HepG2 (cell line): Measurements from ENCODE around the gene AGAP1.

Experiments
- FOXK1 ChIP-seq: sonication (generic); formaldehyde crosslinking; IDR thresholded peaks from 2 replicates; pipeline ENCODE4 v1.4.0; 2020; ENCODE audit warnings: low read depth, missing genetic modification reagents, borderline replicate concordance
- GABPA ChIP-seq, 2 experiments: IDR thresholded peaks; 2 replicates each; pipeline ENCODE4 v1.6.1; 2011 to 2016; ENCODE audit warnings: low read depth in 2 of 2, low read length in 1 of 2, missing biosample characterization in 1 of 2, missing genetic modification characterization in 1 of 2
- NCOR1 ChIP-seq: fragments of 200-600 bp; sonication (generic); IDR thresholded peaks from 2 replicates; pipeline ENCODE4 v1.7.0; 2017; ENCODE audit warnings: antibody characterized with exemption, low read length, borderline replicate concordance
- NRL ChIP-seq: sonication (generic); formaldehyde crosslinking; IDR thresholded peaks from 2 replicates; pipeline ENCODE4 v1.5.0; 2020; ENCODE audit warnings: missing genetic modification reagents, mild to moderate bottlenecking, moderate library complexity, borderline replicate concordance
- PHF21A ChIP-seq: sonication (generic); formaldehyde crosslinking; IDR thresholded peaks from 2 replicates; pipeline ENCODE4 v1.5.0; 2020; ENCODE audit warnings: mild to moderate bottlenecking, missing genetic modification reagents
- SIN3A ChIP-seq: IDR thresholded peaks from 2 replicates; pipeline ENCODE4 v1.6.1; 2011; ENCODE audit warnings: low read depth, mild to moderate bottlenecking, control low read depth, low read length, borderline replicate concordance
- SMC3 ChIP-seq: IDR thresholded peaks from 2 replicates; pipeline ENCODE4 v1.6.1; 2011; ENCODE audit warnings: low read length, improper control_type of control experiment
- SP1 ChIP-seq, 2 experiments: fragments of 450-650 bp in 1 of 2; sonication (generic) in 1 of 2; formaldehyde crosslinking in 1 of 2; IDR thresholded peaks; 2 replicates each; pipeline versions ENCODE4 v1.4.0 to v1.6.1; 2016 to 2020; ENCODE audit warnings: missing genetic modification reagents in 1 of 2
- STAT6 ChIP-seq: sonication (generic); formaldehyde crosslinking; IDR thresholded peaks from 2 replicates; pipeline ENCODE4 v1.4.0; 2020; ENCODE audit warnings: missing genetic modification reagents, mild to moderate bottlenecking, borderline replicate concordance
- ZBTB7A ChIP-seq: sonication (generic); formaldehyde crosslinking; IDR thresholded peaks from 2 replicates; pipeline ENCODE4 v1.8.0; 2022; ENCODE audit warnings: mild to moderate bottlenecking, missing genetic modification reagents
- ZKSCAN8 ChIP-seq: IDR thresholded peaks from 2 replicates; pipeline ENCODE4 v1.6.1; 2016; ENCODE audit warnings: borderline replicate concordance, missing genetic modification reagents, missing compliant biosample characterization
- ZNF260 ChIP-seq: sonication (generic); formaldehyde crosslinking; IDR thresholded peaks from 2 replicates; pipeline ENCODE4 v1.4.0; 2020; ENCODE audit warnings: missing genetic modification reagents, low read depth, mild to moderate bottlenecking, borderline replicate concordance
- TF ChIP-seq, protein P1 (sequence below): sonication (generic); formaldehyde crosslinking; IDR thresholded peaks from 2 replicates; pipeline ENCODE4 v1.5.0; 2020; ENCODE audit warnings: mild to moderate bottlenecking, missing genetic modification reagents, moderate library complexity
- TF ChIP-seq, protein P2 (sequence below): sonication (generic); formaldehyde crosslinking; IDR thresholded peaks from 2 replicates; pipeline ENCODE4 v1.4.0; 2020; ENCODE audit warnings: missing genetic modification reagents

GRCh38 chr2:235658351-235659174 is 164.7 kb downstream of the AGAP1 start:
- TF ChIP-seq NRL: no peak
- TF ChIP-seq, protein P1, sequence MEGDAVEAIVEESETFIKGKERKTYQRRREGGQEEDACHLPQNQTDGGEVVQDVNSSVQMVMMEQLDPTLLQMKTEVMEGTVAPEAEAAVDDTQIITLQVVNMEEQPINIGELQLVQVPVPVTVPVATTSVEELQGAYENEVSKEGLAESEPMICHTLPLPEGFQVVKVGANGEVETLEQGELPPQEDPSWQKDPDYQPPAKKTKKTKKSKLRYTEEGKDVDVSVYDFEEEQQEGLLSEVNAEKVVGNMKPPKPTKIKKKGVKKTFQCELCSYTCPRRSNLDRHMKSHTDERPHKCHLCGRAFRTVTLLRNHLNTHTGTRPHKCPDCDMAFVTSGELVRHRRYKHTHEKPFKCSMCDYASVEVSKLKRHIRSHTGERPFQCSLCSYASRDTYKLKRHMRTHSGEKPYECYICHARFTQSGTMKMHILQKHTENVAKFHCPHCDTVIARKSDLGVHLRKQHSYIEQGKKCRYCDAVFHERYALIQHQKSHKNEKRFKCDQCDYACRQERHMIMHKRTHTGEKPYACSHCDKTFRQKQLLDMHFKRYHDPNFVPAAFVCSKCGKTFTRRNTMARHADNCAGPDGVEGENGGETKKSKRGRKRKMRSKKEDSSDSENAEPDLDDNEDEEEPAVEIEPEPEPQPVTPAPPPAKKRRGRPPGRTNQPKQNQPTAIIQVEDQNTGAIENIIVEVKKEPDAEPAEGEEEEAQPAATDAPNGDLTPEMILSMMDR: no peak
- no peak for TF ChIP-seq ZKSCAN8 (CRISPR knock-in tag)
- TF ChIP-seq, protein P2, sequence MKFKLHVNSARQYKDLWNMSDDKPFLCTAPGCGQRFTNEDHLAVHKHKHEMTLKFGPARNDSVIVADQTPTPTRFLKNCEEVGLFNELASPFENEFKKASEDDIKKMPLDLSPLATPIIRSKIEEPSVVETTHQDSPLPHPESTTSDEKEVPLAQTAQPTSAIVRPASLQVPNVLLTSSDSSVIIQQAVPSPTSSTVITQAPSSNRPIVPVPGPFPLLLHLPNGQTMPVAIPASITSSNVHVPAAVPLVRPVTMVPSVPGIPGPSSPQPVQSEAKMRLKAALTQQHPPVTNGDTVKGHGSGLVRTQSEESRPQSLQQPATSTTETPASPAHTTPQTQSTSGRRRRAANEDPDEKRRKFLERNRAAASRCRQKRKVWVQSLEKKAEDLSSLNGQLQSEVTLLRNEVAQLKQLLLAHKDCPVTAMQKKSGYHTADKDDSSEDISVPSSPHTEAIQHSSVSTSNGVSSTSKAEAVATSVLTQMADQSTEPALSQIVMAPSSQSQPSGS (CRISPR knock-in tag): no peak
- no peak for TF ChIP-seq PHF21A (CRISPR knock-in tag)
- TF ChIP-seq SP1 (IDR thresholded peaks at IDR 0.05): no peak
- no peak for TF ChIP-seq SP1 (CRISPR knock-in tag; IDR thresholded peaks at IDR 0.05)
- no peak for TF ChIP-seq SMC3
- no peak for TF ChIP-seq ZNF260 (CRISPR knock-in tag)
- TF ChIP-seq FOXK1 (CRISPR knock-in tag): no peak
- TF ChIP-seq SIN3A: no peak
- no peak for TF ChIP-seq ZBTB7A
- no peak for TF ChIP-seq NCOR1
- TF ChIP-seq GABPA (IDR thresholded peaks at IDR 0.05; ENCODE audit: low read depth, low read length): no peak
- TF ChIP-seq GABPA (CRISPR knock-in tag; IDR thresholded peaks at IDR 0.05; ENCODE audit: low read depth): no peak
- TF ChIP-seq STAT6 (CRISPR knock-in tag): no peak
